ENCODE results near the gene DPH5. TPM values are rescaled to one million over a fixed set of nuclear protein-coding genes. Genes with fewer than 3 reads are reported as not detected.

DPH5 gene
- total and polyA plus RNA-seq, 2 experiments from 2014 or later: 35.8 to 39.2 TPM

DNA sequence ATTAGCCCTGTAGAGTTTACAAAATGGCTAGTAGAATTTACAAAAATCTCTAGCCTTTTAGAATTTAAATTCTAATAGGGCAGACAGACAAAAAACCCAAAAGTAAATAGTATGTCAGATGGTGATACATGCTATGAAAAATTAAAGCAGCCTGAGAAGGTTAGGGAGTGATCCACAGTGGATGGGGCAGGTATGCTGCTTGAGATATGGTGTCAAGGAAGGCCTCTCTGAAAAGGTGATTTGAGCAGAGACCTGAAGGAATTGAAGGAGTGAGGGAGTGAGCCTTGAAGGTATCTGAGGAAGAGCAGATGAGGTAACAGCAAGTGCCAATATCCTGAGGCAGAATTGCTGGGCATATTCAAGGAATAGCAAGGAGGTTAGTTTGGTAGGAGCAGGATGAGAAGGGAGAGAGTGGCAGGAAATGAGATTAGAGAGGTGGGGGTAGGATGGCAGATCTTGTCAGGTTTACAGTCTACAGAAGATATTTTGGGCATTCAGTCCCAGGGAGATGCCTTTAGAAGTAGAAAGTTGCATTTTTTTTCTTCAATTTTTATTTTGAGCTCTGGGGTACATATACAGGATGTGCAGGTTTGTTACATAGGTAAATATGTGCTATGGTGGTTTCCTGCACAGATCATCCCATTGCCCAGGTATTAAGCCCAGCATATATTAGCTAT, 40.8 kb upstream of the DPH5 start:
- H3K27ac ChIP-seq: no peak overlapping the region
- TF ChIP-seq CTCF (IDR thresholded peaks at IDR 0.05; ENCODE audit: low read depth, low read length): no peak
- no peak for DNase-seq (ENCODE audit: low read depth in 1 of 2, low spot score in 1 of 2)
- no peaks in the 10 kb centered on the region for H3K36me3 ChIP-seq
- no peak overlapping the region for H3K4me3 ChIP-seq
- H3K27me3 ChIP-seq: no peaks in the 10 kb centered on the region
- H3K4me1 ChIP-seq (ENCODE audit: low read depth): peaks cover 7% of the 10 kb centered on the region
- H3K9me3 ChIP-seq (ENCODE audit: low read depth): no peaks in the 10 kb centered on the region

GRCh38 chr1:101065575-101065974, 40.0 kb upstream of the DPH5 start:
- no peak for DNase-seq (ENCODE audit: low read depth in 1 of 2, low spot score in 1 of 2)
- no peak for TF ChIP-seq CTCF (IDR thresholded peaks at IDR 0.05; ENCODE audit: low read depth, low read length)

GRCh38 chr1:101064697-101065096, 39.1 kb upstream of the DPH5 start:
- Histone ChIP-seq H3K27me3 (no peaks in the 10 kb centered on the region), H3K9me3 (ENCODE audit: low read depth) (no peaks in the 10 kb centered on the region), H3K27ac (no peak overlapping the region), H3K4me1 (ENCODE audit: low read depth) (peaks cover 9% of the 10 kb centered on the region), H3K4me3 (no peak overlapping the region), H3K36me3 (no peaks in the 10 kb centered on the region)
- DNase-seq (ENCODE audit: low read depth in 1 of 2, low spot score in 1 of 2): peak in 1 of 2 donors; percentile 5
- no peak for TF ChIP-seq CTCF (IDR thresholded peaks at IDR 0.05; ENCODE audit: low read depth, low read length)

More at GRCh38 chr1:101065575-101065974, 40.0 kb upstream of the DPH5 start:
- no peaks in the 10 kb centered on the region for H3K27me3 ChIP-seq
- no peak overlapping the region for H3K4me3 ChIP-seq
- H3K36me3 ChIP-seq: no peaks in the 10 kb centered on the region
- H3K4me1 ChIP-seq (ENCODE audit: low read depth): peaks cover 8% of the 10 kb centered on the region
- H3K27ac ChIP-seq: no peak overlapping the region
- H3K9me3 ChIP-seq (ENCODE audit: low read depth): no peaks in the 10 kb centered on the region

- no peaks in the 10 kb centered on the region for H3K27me3 ChIP-seq
- no peak overlapping the region for H3K27ac ChIP-seq
- TF ChIP-seq CTCF (IDR thresholded peaks at IDR 0.05; ENCODE audit: low read depth, low read length): no peak
- H3K9me3 ChIP-seq (ENCODE audit: low read depth): no peaks in the 10 kb centered on the region
- DNase-seq (ENCODE audit: low read depth in 1 of 2, low spot score in 1 of 2): no peak
- H3K4me3 ChIP-seq: no peak overlapping the region
- H3K36me3 ChIP-seq: no peaks in the 10 kb centered on the region
- peaks cover 11% of the 10 kb centered on the region for H3K4me1 ChIP-seq (ENCODE audit: low read depth)
These were observed 35.4 kb upstream of the DPH5 start for GRCh38 chr1:101060992-101061391.

GRCh38 chr1:101059945-101060542, 34.5 kb upstream of the DPH5 start:
- no peaks in the 10 kb centered on the region for H3K9me3 ChIP-seq (ENCODE audit: low read depth)
- no peak overlapping the region for H3K27ac ChIP-seq
- H3K36me3 ChIP-seq: no peaks in the 10 kb centered on the region
- no peaks in the 10 kb centered on the region for H3K27me3 ChIP-seq
- DNase-seq (ENCODE audit: low read depth in 1 of 2, low spot score in 1 of 2): no peak
- no peak for TF ChIP-seq CTCF (IDR thresholded peaks at IDR 0.05; ENCODE audit: low read depth, low read length)
- H3K4me3 ChIP-seq: no peak overlapping the region
- peaks cover 11% of the 10 kb centered on the region for H3K4me1 ChIP-seq (ENCODE audit: low read depth)

All from cardiac muscle cell (in vitro differentiated cells and primary cell).